ENCODE data around the gene FTCD. TPM values are rescaled to one million over a fixed set of nuclear protein-coding genes. Genes with fewer than 3 reads are reported as not detected.

The FTCD gene
- total and polyA plus RNA-seq, 10 of the 15 experiments (the other 5 are each of a cell fraction or from before 2014, with no cell fraction given) = 0.27 to 0.28 TPM; not detected in 8

- WGBS (ENCODE audit: insufficient coverage, insufficient replicate concordance, low lambda C conversion rate, missing lambda C conversion rate) = 38% methylated on average over 16 of the region's 16 CpGs
- H3K9me3 ChIP-seq (replicated peaks; ENCODE audit: control insufficient read depth, insufficient read depth, low read length) = no peaks in the 10 kb centered on the region
- DNase-seq (ENCODE audit: low read depth, low spot score) = no peak
Observed at GRCh38 chr21:46154955-46155513, 345 bp downstream of the FTCD start.

GRCh38 chr21:46154155-46154954 is 1.0 kb downstream of the FTCD start:
- no peak for ATAC-seq
- no peaks in the 10 kb centered on the region for H3K79me2 ChIP-seq (ENCODE audit: control insufficient read depth, insufficient read depth, low read length)
- 74% methylated on average over 36 of the region's 39 CpGs for WGBS (ENCODE audit: insufficient coverage, insufficient replicate concordance, low lambda C conversion rate, missing lambda C conversion rate)
- in situ Hi-C loops (cut with MboI) (no loop called here), intact Hi-C loops (cut with micrococcal nuclease; ENCODE audit: unreplicated experiment) (no loop called here)
- H4K20me1 ChIP-seq (ENCODE audit: control insufficient read depth, insufficient read depth) = no peaks in the 10 kb centered on the region
- no peak overlapping the region for H3K4me3 ChIP-seq
- H3K27ac ChIP-seq (ENCODE audit: control insufficient read depth, insufficient read depth) = no peak overlapping the region
- no peaks in the 10 kb centered on the region for H3K4me1 ChIP-seq (ENCODE audit: control insufficient read depth, insufficient read depth, low read length)
- H2AFZ ChIP-seq (ENCODE audit: control insufficient read depth, low read depth, low read length) = no peak overlapping the region
- BruUV-seq (replicated peaks) = no TSS peak
- TF ChIP-seq SP1 (IDR thresholded peaks at IDR 0.05; ENCODE audit: low read depth, low read length) (no peak), NFYB (IDR thresholded peaks at IDR 0.05; ENCODE audit: insufficient read depth, low read depth, low read length) (no peak), ZNF274 (IDR thresholded peaks at IDR 0.05; ENCODE audit: insufficient read depth, insufficient read length) (no peak), RUNX3 (IDR thresholded peaks at IDR 0.05; ENCODE audit: low read length) (no peak)
- H3K9ac ChIP-seq (ENCODE audit: control insufficient read depth, insufficient read depth, low read length) = no peak overlapping the region
- no peaks in the 10 kb centered on the region for H3K36me3 ChIP-seq (ENCODE audit: control insufficient read depth in 2 of 2, insufficient read depth in 2 of 2, low read length in 1 of 2)
- no peak overlapping the region for H3K4me2 ChIP-seq (ENCODE audit: control insufficient read depth, insufficient read depth)
- FAIRE-seq = no peak
- no peak for DNase-seq (ENCODE audit: low read depth, low spot score)
- SMC1A ChIA-PET (ENCODE audit: uncharacterized antibody, unreplicated experiment) = interaction anchor here (1.8 kb wide), 1 partner anchor 11 kb away, joined by 7 read pairs; no protein-coding TSS in a partner anchor
- H3K27me3 ChIP-seq (replicated peaks in 1 of 2; ENCODE audit: control insufficient read depth in 2 of 2, insufficient read depth in 2 of 2, low read length in 1 of 2) = no peaks in the 10 kb centered on the region
- no peaks in the 10 kb centered on the region for H3K9me3 ChIP-seq (replicated peaks; ENCODE audit: control insufficient read depth, insufficient read depth, low read length)
- POLR2A ChIA-PET = no interaction called here
- RAD21 ChIA-PET (ENCODE audit: unreplicated experiment) = no interaction called here
- CTCF ChIA-PET = interaction anchor here (0.9 to 2.4 kb wide), 3 partner anchors 9 to 21 kb away, joined by 4 to 11 read pairs (median 4); no protein-coding TSS in a partner anchor

More at GRCh38 chr21:46154955-46155513, 345 bp downstream of the FTCD start:
- in situ Hi-C loops (cut with MboI) (no loop called here), intact Hi-C loops (cut with micrococcal nuclease; ENCODE audit: unreplicated experiment) (no loop called here)
- no TSS peak for BruUV-seq (replicated peaks)
- Histone ChIP-seq H3K4me3 (no peak overlapping the region), H3K4me2 (ENCODE audit: control insufficient read depth, insufficient read depth) (no peak overlapping the region), H3K9ac (ENCODE audit: control insufficient read depth, insufficient read depth, low read length) (no peak overlapping the region), H3K4me1 (ENCODE audit: control insufficient read depth, insufficient read depth, low read length) (no peaks in the 10 kb centered on the region), H4K20me1 (ENCODE audit: control insufficient read depth, insufficient read depth) (no peaks in the 10 kb centered on the region), H3K79me2 (ENCODE audit: control insufficient read depth, insufficient read depth, low read length) (no peaks in the 10 kb centered on the region), H3K27me3 (replicated peaks in 1 of 2; ENCODE audit: control insufficient read depth in 2 of 2, insufficient read depth in 2 of 2, low read length in 1 of 2) (no peaks in the 10 kb centered on the region), H3K36me3 (ENCODE audit: control insufficient read depth in 2 of 2, insufficient read depth in 2 of 2, low read length in 1 of 2) (no peaks in the 10 kb centered on the region), H3K27ac (ENCODE audit: control insufficient read depth, insufficient read depth) (no peak overlapping the region), H2AFZ (ENCODE audit: control insufficient read depth, low read depth, low read length) (no peak overlapping the region)
- ChIA-PET CTCF (no interaction called here), SMC1A (ENCODE audit: uncharacterized antibody, unreplicated experiment) (no interaction called here), POLR2A (no interaction called here), RAD21 (ENCODE audit: unreplicated experiment) (no interaction called here)
- FAIRE-seq (no peak), ATAC-seq (no peak)
- no peak for TF ChIP-seq SREBF1 (IDR thresholded peaks at IDR 0.05; ENCODE audit: low read length)
- no peak for TF ChIP-seq ZBED1 (IDR thresholded peaks at IDR 0.05; ENCODE audit: borderline replicate concordance)
- TF ChIP-seq SREBF2 (IDR thresholded peaks at IDR 0.05; ENCODE audit: low read length) = no peak
- no peak for TF ChIP-seq POLR2AphosphoS5 (IDR thresholded peaks at IDR 0.05; ENCODE audit: low read length)
- no peak for TF ChIP-seq KAT2A (conservative IDR thresholded peaks at IDR 0.05; ENCODE audit: control insufficient read depth, low read depth, low read length)
- TF ChIP-seq ZSCAN29 (IDR thresholded peaks at IDR 0.05) = no peak
- TF ChIP-seq ATF7 (IDR thresholded peaks at IDR 0.05; ENCODE audit: low read depth) = no peak

Measured in GM12878 (cell line).